Natural killer cell (primary cell): ENCODE data around the gene RXRG. TPM values are rescaled to one million over a fixed set of nuclear protein-coding genes. Genes with fewer than 3 reads are reported as not detected.

Source experiments
- ATAC-seq, 3 donors: fragments of 150-1000 bp in 2 of 3; fragments of 200-7000 bp in 1 of 3; cut with Tn5 transposase; 1 replicate in 1 of 3; 2 replicates in 2 of 3; pipeline ENCODE4 v1.10.0; 2021; ENCODE audit warnings: mild to moderate bottlenecking in 2 of 3, moderate library complexity in 2 of 3
- DNase-seq, 2 donors: peaks; one replicate each; pipeline versions ENCODE4 v3.0.0 to v3.0.0-alpha.2; 2013 to 2021; ENCODE audit warnings: mixed read lengths in 1 of 2
- H3K27ac ChIP-seq: one replicate; pipeline ENCODE4 v1.5.1; 2013; ENCODE audit warnings: mild to moderate bottlenecking, low read length
- H3K27me3 ChIP-seq: one replicate; pipeline ENCODE4 v1.6.1; 2013; ENCODE audit warnings: low read length; ENCODE audit not compliant: control insufficient read depth, insufficient read depth
- H3K36me3 ChIP-seq: one replicate; pipeline ENCODE4 v1.6.1; 2013; ENCODE audit warnings: low read length; ENCODE audit not compliant: control insufficient read depth, insufficient read depth
- H3K4me1 ChIP-seq: one replicate; pipeline ENCODE4 v1.6.1; 2013; ENCODE audit warnings: low read length; ENCODE audit not compliant: control insufficient read depth, insufficient read depth
- H3K4me3 ChIP-seq: one replicate; pipeline ENCODE4 v1.5.1; 2013; ENCODE audit warnings: low read length
- H3K9me3 ChIP-seq: one replicate; pipeline ENCODE4 v1.6.1; 2013; ENCODE audit warnings: low read length; ENCODE audit not compliant: control insufficient read depth, insufficient read depth
- H3K27ac Mint-ChIP-seq, 2 donors: one replicate each; pipeline ENCODE4 v1.8.0; 2022; ENCODE audit warnings: mild to moderate bottlenecking in 2 of 2, mixed read lengths in 2 of 2, moderate library complexity in 1 of 2
- H3K27me3 Mint-ChIP-seq, 2 donors: one replicate each; pipeline ENCODE4 v1.8.0; 2022; ENCODE audit warnings: low read depth in 2 of 2, mixed read lengths in 2 of 2
- H3K36me3 Mint-ChIP-seq: one replicate; pipeline ENCODE4 v1.8.0; 2022; ENCODE audit warnings: mixed read lengths
- H3K4me1 Mint-ChIP-seq, 2 donors: one replicate each; pipeline ENCODE4 v1.8.0; 2022; ENCODE audit warnings: mixed read lengths in 2 of 2
- H3K4me3 Mint-ChIP-seq: one replicate; pipeline ENCODE4 v1.8.0; 2022; ENCODE audit warnings: mild to moderate bottlenecking, moderate library complexity, mixed read lengths
- H3K9me3 Mint-ChIP-seq, 2 donors: one replicate each; pipeline ENCODE4 v1.8.0; 2022; ENCODE audit warnings: mixed read lengths in 2 of 2
- CTCF ChIP-seq: fragments of 200-600 bp; IDR thresholded peaks from one replicate; pipeline ENCODE4 v1.8.0; 2022; ENCODE audit warnings: antibody characterized with exemption
- WGBS: methylation state at CpG from one replicate; pipeline ENCODE4 v1.1.7; 2013; ENCODE audit warnings: missing lambda C conversion rate; ENCODE audit not compliant: insufficient coverage; 5-methylcytosine and 5-hydroxymethylcytosine counted together
- intact Hi-C: fragments of 100-400 bp; cut with micrococcal nuclease; formaldehyde crosslinking; loops from one replicate; pipeline ENCODE4 v1.14.2; 2022
- total RNA-seq, 4 donors: library from RNA; stranded (reverse); fragments of 120-200 nt in 1 of 4; gene quantifications; one replicate each; pipeline versions ENCODE4 v1.2.3 to v1.2.4, GENCODE V29; 2013 to 2022

RXRG gene
- total RNA-seq, 3 donors from 2014 or later (not counting 1 experiment from before 2014, with no cell fraction given): not detected

DNA sequence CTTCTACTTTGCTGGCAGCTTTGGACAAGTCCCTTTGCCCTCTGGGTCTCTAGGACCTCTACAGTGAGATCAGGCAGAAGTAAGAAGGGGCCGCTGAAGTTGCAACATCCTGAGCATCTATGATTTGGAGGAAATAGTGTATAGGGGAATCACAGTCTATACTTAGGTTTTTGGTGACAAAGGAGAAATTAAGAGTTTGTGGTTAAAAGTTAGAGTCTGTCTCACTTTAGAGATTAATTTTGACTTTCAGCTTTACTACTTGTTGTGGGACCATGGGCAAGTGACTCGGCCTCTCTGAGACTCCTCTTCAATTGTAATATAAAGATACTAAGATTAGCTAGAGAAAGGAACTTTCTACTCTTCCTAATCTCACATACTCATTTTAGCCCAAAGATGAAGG, 55.3 kb downstream of the RXRG start:
- peaks cover 11 to 13% of the 10 kb centered on the region in 2 donors for H3K4me1 Mint-ChIP-seq
- peaks cover 31 to 81% of the 10 kb centered on the region in 2 donors for H3K27me3 Mint-ChIP-seq
- 60% methylated on average over 1 of the region's 2 CpGs for WGBS
- ATAC-seq: no peak
- H3K4me3 Mint-ChIP-seq: no peak overlapping the region
- Histone ChIP-seq H3K9me3 (no peaks in the 10 kb centered on the region), H3K27ac (no peak overlapping the region), H3K4me3 (no peak overlapping the region), H3K36me3 (no peaks in the 10 kb centered on the region), H3K27me3 (peaks cover 20% of the 10 kb centered on the region), H3K4me1 (peaks cover 14% of the 10 kb centered on the region)
- H3K27ac Mint-ChIP-seq: no peak overlapping the region
- no peaks in the 10 kb centered on the region for H3K9me3 Mint-ChIP-seq
- intact Hi-C loops: no loop called here
- no peak for DNase-seq
- no peaks in the 10 kb centered on the region for H3K36me3 Mint-ChIP-seq
- no peak for TF ChIP-seq CTCF

DNA sequence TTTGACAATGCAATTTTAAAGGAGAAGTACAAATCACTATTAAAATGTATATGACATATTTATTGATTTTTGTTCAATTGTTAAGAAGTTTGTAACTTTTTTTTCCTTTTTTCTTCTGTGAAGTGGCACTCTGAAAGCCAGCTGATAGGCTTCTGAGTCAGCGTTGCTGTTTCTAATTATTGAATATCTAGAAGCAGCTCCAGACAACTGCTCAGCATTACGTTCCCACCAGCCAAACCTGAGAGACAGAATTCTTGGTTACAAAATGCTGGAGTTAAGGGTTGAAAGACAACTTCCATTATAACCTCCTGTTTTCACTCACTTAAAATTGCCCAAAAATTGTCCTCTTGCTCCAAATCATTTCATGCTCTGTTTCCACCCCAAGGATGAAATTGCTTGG, 57.0 kb downstream of the RXRG start:
- no peak overlapping the region for H3K27ac ChIP-seq
- peaks cover 8% of the 10 kb centered on the region for H3K4me1 ChIP-seq
- H3K4me1 Mint-ChIP-seq: peaks cover 4 to 7% of the 10 kb centered on the region in 2 donors
- ATAC-seq: no peak
- WGBS: no CpG with 5 or more reads among the region's 2 CpGs
- no peak overlapping the region for H3K4me3 ChIP-seq
- DNase-seq: no peak
- H3K9me3 ChIP-seq: no peaks in the 10 kb centered on the region
- H3K27me3 Mint-ChIP-seq: peaks cover 30 to 71% of the 10 kb centered on the region in 2 donors
- H3K9me3 Mint-ChIP-seq: no peaks in the 10 kb centered on the region
- H3K36me3 ChIP-seq: no peaks in the 10 kb centered on the region
- no peak overlapping the region for H3K27ac Mint-ChIP-seq
- no peak for TF ChIP-seq CTCF
- intact Hi-C loops: no loop called here
- peaks cover 20% of the 10 kb centered on the region for H3K27me3 ChIP-seq
- H3K4me3 Mint-ChIP-seq: no peak overlapping the region
- H3K36me3 Mint-ChIP-seq: no peaks in the 10 kb centered on the region

- Histone ChIP-seq H3K9me3 (no peaks in the 10 kb centered on the region), H3K27me3 (peaks cover 19% of the 10 kb centered on the region), H3K27ac (no peak overlapping the region), H3K4me1 (peaks cover 3% of the 10 kb centered on the region), H3K36me3 (no peaks in the 10 kb centered on the region), H3K4me3 (no peak overlapping the region)
- Mint-ChIP-seq H3K9me3 (no peaks in the 10 kb centered on the region), H3K4me1 (peaks cover 0 to 2% of the 10 kb centered on the region in 2 donors), H3K27ac (no peak overlapping the region), H3K4me3 (no peak overlapping the region), H3K27me3 (peaks cover 33 to 66% of the 10 kb centered on the region in 2 donors), H3K36me3 (no peaks in the 10 kb centered on the region)
- DNase-seq (no peak), ATAC-seq (no peak)
- intact Hi-C loops: no loop called here
- WGBS: no CpG with 5 or more reads among the region's 2 CpGs
- no peak for TF ChIP-seq CTCF
Observed at GRCh38 chr1:165387505-165387904, 57.4 kb downstream of the RXRG start.

DNA sequence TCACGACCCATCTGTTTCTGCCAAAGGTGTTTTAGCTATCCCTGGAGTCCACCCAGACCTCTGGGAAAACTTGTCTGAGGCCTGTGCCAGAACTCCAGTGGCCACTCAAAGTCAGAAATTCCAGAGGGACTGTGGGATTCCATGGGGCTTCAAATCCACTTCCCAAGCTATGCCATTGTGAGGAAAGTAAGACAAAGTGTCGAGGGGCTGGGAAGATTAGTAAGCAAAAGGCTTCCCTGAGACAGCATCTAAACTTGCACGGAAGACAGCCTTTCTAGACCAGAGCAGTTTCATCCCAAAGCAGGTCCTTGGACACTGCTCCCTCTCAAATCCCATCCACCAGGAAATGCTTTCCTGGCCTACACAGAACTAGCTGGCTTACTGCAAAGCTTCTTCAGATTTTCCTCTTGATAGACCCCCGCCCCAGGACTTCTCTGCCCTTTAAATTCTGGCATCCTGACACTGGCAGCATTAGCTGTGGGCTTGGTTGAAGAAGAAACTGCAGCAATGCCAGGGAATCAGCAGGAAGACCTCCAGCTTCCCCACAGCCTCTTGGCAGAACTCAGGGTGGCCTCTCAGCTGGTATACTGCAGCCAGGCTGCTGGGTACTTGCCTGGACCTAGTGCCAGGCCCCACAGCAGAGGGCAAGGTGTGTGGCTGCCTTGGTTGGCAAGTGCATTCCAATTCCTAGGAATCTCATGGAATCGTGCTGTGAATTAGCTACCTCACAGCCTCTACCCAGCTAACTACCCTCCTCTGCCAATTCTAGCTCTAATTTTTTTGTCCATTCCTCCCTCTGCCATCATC, 61.1 kb downstream of the RXRG start:
- no peak overlapping the region for H3K27ac ChIP-seq
- Mint-ChIP-seq H3K27me3 (peaks cover 39 to 59% of the 10 kb centered on the region in 2 donors), H3K36me3 (no peaks in the 10 kb centered on the region), H3K4me1 (no peaks in the 10 kb centered on the region), H3K27ac (no peak overlapping the region), H3K4me3 (no peak overlapping the region), H3K9me3 (no peaks in the 10 kb centered on the region)
- H3K27me3 ChIP-seq: no peaks in the 10 kb centered on the region
- DNase-seq: no peak
- WGBS: 80% methylated on average over 5 of the region's 5 CpGs
- intact Hi-C loops: no loop called here
- H3K4me1 ChIP-seq: no peaks in the 10 kb centered on the region
- H3K4me3 ChIP-seq: no peak overlapping the region
- no peaks in the 10 kb centered on the region for H3K36me3 ChIP-seq
- ATAC-seq: no peak
- no peak for TF ChIP-seq CTCF
- no peaks in the 10 kb centered on the region for H3K9me3 ChIP-seq
